K562 (cell line): ENCODE results near the gene SOBP. TPM values are rescaled to one million over a fixed set of nuclear protein-coding genes. Genes with fewer than 3 reads are reported as not detected.

Source experiments
- ATAC-seq: fragments of 200-7000 bp; cut with Tn5 transposase; 3 replicates; pipeline ENCODE4 v1.9.1; 2020; ENCODE audit warnings: moderate library complexity
- BruUV-seq: library from RNA; stranded (reverse); fragments of 400-500 nt; replicated peaks from 2 replicates; lab custom pipeline; 2021; lab: Mats Ljungman, UMichigan
- CTCF ChIA-PET: fragments of 300-600 bp; formaldehyde crosslinking; extraction: SDS; loops from one replicate; lab custom pipeline; 2021; ENCODE audit warnings: low intra/inter-chr PET ratio; lab: Yijun Ruan, JAX
- POLR2A ChIA-PET: fragments of 300-600, 350-650 bp; sonication (Branson Sonifier 250); formaldehyde crosslinking; extraction: SDS; loops from one replicate; lab custom pipeline; 2021; ENCODE audit warnings: antibody characterized with exemption, inconsistent platforms; lab: Yijun Ruan, JAX
- DNase-seq, 4 experiments: peaks; one replicate each; pipeline versions ENCODE4 v3.0.0 to v3.0.0-alpha.2; 2011 to 2018; ENCODE audit warnings: low spot score in 3 of 4, mixed read lengths in 3 of 4; ENCODE audit errors: extremely low read depth in 1 of 4
- FAIRE-seq: peaks from 2 replicates; lab custom pipeline; 2011; peaks lifted over from hg19 to GRCh38; lab: Jason Lieb, UNC
- H2AFZ ChIP-seq: 2 replicates; pipeline ENCODE4 v1.6.0; 2011; ENCODE audit warnings: low read depth, low read length, control low read depth, inconsistent platforms
- H3K27ac ChIP-seq: fragments of 200-600 bp; 3 replicates; pipeline ENCODE4 v1.8.0; 2011; ENCODE audit warnings: low read depth, mild to moderate bottlenecking, control low read depth, inconsistent platforms, low read length, moderate library complexity, mixed read lengths; ENCODE audit errors: extremely low read depth
- H3K27me3 ChIP-seq, 2 experiments: fragments of 300-600 bp in 1 of 2; 2 replicates in 1 of 2; 3 replicates in 1 of 2; pipeline versions ENCODE4 v1.6.0 to v1.8.0; 2011; ENCODE audit warnings: inconsistent platforms in 2 of 2, low read length in 2 of 2, mild to moderate bottlenecking in 1 of 2, mixed read lengths in 1 of 2, moderate library complexity in 1 of 2; ENCODE audit not compliant: control insufficient read depth in 2 of 2, insufficient read depth in 2 of 2
- H3K36me3 ChIP-seq: fragments of 300-600 bp; 3 replicates; pipeline ENCODE4 v1.8.0; 2011; ENCODE audit warnings: mild to moderate bottlenecking, low read length, inconsistent platforms; ENCODE audit not compliant: control insufficient read depth, insufficient read depth
- H3K4me1 ChIP-seq, 2 experiments: fragments of 200-600 bp in 1 of 2; replicated peaks in 1 of 2; 2 replicates in 1 of 2; 3 replicates in 1 of 2; pipeline versions ENCODE4 v1.5.1 to v1.8.0; 2011; ENCODE audit warnings: inconsistent platforms in 2 of 2, low read length in 2 of 2, mild to moderate bottlenecking in 1 of 2, mixed read lengths in 1 of 2, moderate library complexity in 1 of 2; ENCODE audit not compliant: control insufficient read depth in 2 of 2, insufficient read depth in 2 of 2
- H3K4me2 ChIP-seq: 2 replicates; pipeline ENCODE4 v1.6.1; 2011; ENCODE audit warnings: low read length, control low read depth, inconsistent platforms, mixed read lengths; ENCODE audit not compliant: insufficient read depth
- H3K4me3 ChIP-seq: fragments of 200-600 bp; sonication (generic), shearing (Covaris generic); 2 replicates; pipeline ENCODE4 v1.5.1; 2016; ENCODE audit warnings: control low read depth, inconsistent platforms
- H3K79me2 ChIP-seq: fragments of 200-600 bp; 3 replicates; pipeline ENCODE4 v1.8.0; 2011; ENCODE audit warnings: low read length, inconsistent platforms; ENCODE audit not compliant: control insufficient read depth, insufficient read depth
- H3K9ac ChIP-seq, 2 experiments: 2 replicates each; pipeline versions ENCODE4 v1.6.0 to v1.6.1; 2011; ENCODE audit warnings: low read depth in 2 of 2, low read length in 2 of 2, control low read depth in 1 of 2, inconsistent platforms in 1 of 2, mild to moderate bottlenecking in 1 of 2, mixed read lengths in 1 of 2; ENCODE audit not compliant: insufficient read depth in 1 of 2
- H3K9me1 ChIP-seq: one replicate; pipeline ENCODE4 v1.6.0; 2011; ENCODE audit warnings: inconsistent platforms, mild to moderate bottlenecking, low read length, moderate library complexity; ENCODE audit not compliant: control insufficient read depth, insufficient read depth
- H3K9me3 ChIP-seq: replicated peaks from 2 replicates; pipeline ENCODE4 v1.5.1; 2011; ENCODE audit warnings: low read depth, low read length, inconsistent platforms; ENCODE audit not compliant: control insufficient read depth, insufficient read depth
- H4K20me1 ChIP-seq: replicated peaks from 2 replicates; pipeline ENCODE4 v1.6.1; 2011; ENCODE audit warnings: low read length, inconsistent platforms, mixed read lengths; ENCODE audit not compliant: control insufficient read depth, insufficient read depth
- CREM ChIP-seq: IDR thresholded peaks from 2 replicates; pipeline ENCODE4 v1.6.1; 2014; ENCODE audit warnings: antibody characterized with exemption, low read depth
- E4F1 ChIP-seq: fragments of 250-450 bp; sonication (Bioruptor Pico); IDR thresholded peaks from 2 replicates; pipeline ENCODE4 v1.5.0; 2021; ENCODE audit warnings: mild to moderate bottlenecking, borderline replicate concordance
- PML ChIP-seq: IDR thresholded peaks from 2 replicates; pipeline ENCODE4 v1.6.1; 2012; ENCODE audit warnings: low read length, inconsistent platforms
- TBL1XR1 ChIP-seq, 2 experiments: IDR thresholded peaks; 2 replicates each; pipeline ENCODE4 v1.6.1; 2012; ENCODE audit warnings: improper control_type of control experiment in 2 of 2, low read length in 2 of 2, mild to moderate bottlenecking in 1 of 2
- ZFP91 ChIP-seq: sonication (generic); formaldehyde crosslinking; IDR thresholded peaks from 2 replicates; pipeline ENCODE4 v1.8.0; 2022; ENCODE audit warnings: mild to moderate bottlenecking, missing genetic modification reagents
- ZNF586 ChIP-seq: fragments of 450-650 bp; formaldehyde crosslinking; conservative IDR thresholded peaks from 2 replicates; pipeline ENCODE4 v1.4.0; 2020; ENCODE audit warnings: mild to moderate bottlenecking, moderate library complexity
- WGBS: fragments of 100-300 bp; shearing (Covaris generic); methylation state at CpG from one replicate; pipeline ENCODE4 v1.1.6; 2016; ENCODE audit warnings: low coverage, mixed read lengths; ENCODE audit not compliant: insufficient coverage; ENCODE audit errors: missing lambda C conversion rate; 5-methylcytosine and 5-hydroxymethylcytosine counted together
- in situ Hi-C: fragments of 300-500 bp; cut with MboI; formaldehyde crosslinking; loops from 4 replicates; pipeline ENCODE4 v1.15.0; 2018; ENCODE audit warnings: inconsistent platforms, mixed read lengths
- intact Hi-C: fragments of 100-400 bp; cut with micrococcal nuclease; formaldehyde crosslinking; loops from 2 replicates; pipeline ENCODE4 v1.14.2; 2022
- polyA plus RNA-seq, 8 experiments: library from polyadenylated mRNA; depleted of rRNA in 4 of 8; stranded (reverse) in 5 of 8; unstranded in 3 of 8; fragments of >200 nt; fragmentation: Nextera tagmentation in 2 of 8; fragmentation: Illumina TruSeq in 1 of 8; extraction: Ambion mirVana in 2 of 8; extraction: Trizol in 1 of 8; gene quantifications; 2 replicates each; pipeline versions ENCODE4 v1.2.1 to v1.2.3, GENCODE V29; 2011 to 2014; ENCODE audit warnings: inconsistent platforms in 1 of 8, missing spikeins in 1 of 8
- total RNA-seq, 7 experiments: library from RNA; depleted of rRNA in 6 of 7; stranded (reverse); fragments of >200 nt in 6 of 7; fragmentation: Illumina TruSeq in 2 of 7; extraction: Trizol in 2 of 7; gene quantifications; 2 replicates each; pipeline versions ENCODE4 v1.2.1 to v1.2.3, GENCODE V29; 2011 to 2021; ENCODE audit warnings: low replicate concordance in 1 of 7
- TF ChIP-seq, protein P1 (sequence below): fragments of 250-450 bp; sonication (Bioruptor Pico); IDR thresholded peaks from 2 replicates; pipeline ENCODE4 v1.4.0; 2020; ENCODE audit warnings: mild to moderate bottlenecking, moderate library complexity

The SOBP gene
- total and polyA plus RNA-seq, 9 of the 15 experiments (the other 6 are each of a cell fraction or from before 2014, with no cell fraction given): 0.16 TPM; not detected in 8

- POLR2A ChIA-PET: interaction anchor here (0.8 to 1.0 kb wide), 2 partner anchors 9 to 10 kb away, joined by 3 to 4 read pairs; no protein-coding TSS in a partner anchor
- no peak for ATAC-seq
- CTCF ChIA-PET: no interaction called here
- Histone ChIP-seq H3K4me1 (peaks cover 0 to 6% of the 10 kb centered on the region in 2 experiments; a peak in 2 of 5 replicates), H3K27me3 (peaks cover 40 to 47% of the 10 kb centered on the region in 2 experiments), H3K79me2 (no peaks in the 10 kb centered on the region), H3K36me3 (no peaks in the 10 kb centered on the region), H3K9me1 (no peaks in the 10 kb centered on the region), H3K4me3 (no peak overlapping the region), H4K20me1 (no peaks in the 10 kb centered on the region; the same call in 1 of the 2 replicates), H2AFZ (no peak overlapping the region), H3K9me3 (no peaks in the 10 kb centered on the region), H3K9ac (no peak overlapping the region), H3K4me2 (no peak overlapping the region), H3K27ac (no peak overlapping the region)
- TF ChIP-seq PML: no peak
- no peak for TF ChIP-seq ZFP91 (CRISPR knock-in tag)
- no peak for TF ChIP-seq CREM
- no peak for TF ChIP-seq E4F1 (CRISPR knock-in tag)
- no peak for TF ChIP-seq ZNF586
- TF ChIP-seq TBL1XR1 (IDR thresholded peaks at IDR 0.05; ENCODE audit: low read length in 2 of 2): no peak
- TF ChIP-seq, protein P1, sequence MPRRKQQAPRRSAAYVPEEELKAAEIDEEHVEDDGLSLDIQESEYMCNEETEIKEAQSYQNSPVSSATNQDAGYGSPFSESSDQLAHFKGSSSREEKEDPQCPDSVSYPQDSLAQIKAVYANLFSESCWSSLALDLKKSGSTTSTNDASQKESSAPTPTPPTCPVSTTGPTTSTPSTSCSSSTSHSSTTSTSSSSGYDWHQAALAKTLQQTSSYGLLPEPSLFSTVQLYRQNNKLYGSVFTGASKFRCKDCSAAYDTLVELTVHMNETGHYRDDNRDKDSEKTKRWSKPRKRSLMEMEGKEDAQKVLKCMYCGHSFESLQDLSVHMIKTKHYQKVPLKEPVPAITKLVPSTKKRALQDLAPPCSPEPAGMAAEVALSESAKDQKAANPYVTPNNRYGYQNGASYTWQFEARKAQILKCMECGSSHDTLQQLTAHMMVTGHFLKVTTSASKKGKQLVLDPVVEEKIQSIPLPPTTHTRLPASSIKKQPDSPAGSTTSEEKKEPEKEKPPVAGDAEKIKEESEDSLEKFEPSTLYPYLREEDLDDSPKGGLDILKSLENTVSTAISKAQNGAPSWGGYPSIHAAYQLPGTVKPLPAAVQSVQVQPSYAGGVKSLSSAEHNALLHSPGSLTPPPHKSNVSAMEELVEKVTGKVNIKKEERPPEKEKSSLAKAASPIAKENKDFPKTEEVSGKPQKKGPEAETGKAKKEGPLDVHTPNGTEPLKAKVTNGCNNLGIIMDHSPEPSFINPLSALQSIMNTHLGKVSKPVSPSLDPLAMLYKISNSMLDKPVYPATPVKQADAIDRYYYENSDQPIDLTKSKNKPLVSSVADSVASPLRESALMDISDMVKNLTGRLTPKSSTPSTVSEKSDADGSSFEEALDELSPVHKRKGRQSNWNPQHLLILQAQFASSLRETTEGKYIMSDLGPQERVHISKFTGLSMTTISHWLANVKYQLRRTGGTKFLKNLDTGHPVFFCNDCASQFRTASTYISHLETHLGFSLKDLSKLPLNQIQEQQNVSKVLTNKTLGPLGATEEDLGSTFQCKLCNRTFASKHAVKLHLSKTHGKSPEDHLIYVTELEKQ (CRISPR knock-in tag): no peak
- no peak for FAIRE-seq
- intact Hi-C loops (loop anchor here (10.0 kb wide), 1 partner anchor 473 kb away; no protein-coding TSS in a partner anchor), in situ Hi-C loops (no loop called here)
- no TSS peak for BruUV-seq
- WGBS: 0% methylated on average over 3 of the region's 3 CpGs
- DNase-seq: no peak
Measured at GRCh38 chr6:107657373-107657754, 167.4 kb downstream of the SOBP start.
